HTERT RPE-1 (cell line): Measurements from ENCODE around the gene CERS1.
"Not testable (repeated sequence)": the region's sequence is repeated elsewhere in the genome, so short reads cannot be mapped to it uniquely, and the experiment has no call there.

ENCODE experiments used
- in situ Hi-C: fragments of 300-500 bp; cut with MboI; formaldehyde crosslinking; loops from 4 replicates; pipeline ENCODE4 v1.14.3; 2020; ENCODE audit warnings: low sequenced_read_pairs

The CERS1 gene

GRCh38 chr19:18919086-18919899, 23.3 kb upstream of the CERS1 start, which contains the start of the genes COPE and DDX49:
Gene COPE, minus strand, starts transcription at chr19:18919387. Its CDS starts 39 bp downstream, at chr19:18919348.
Gene DDX49, plus strand, starts transcription at chr19:18919715. Its CDS starts 27 bp downstream, at chr19:18919742.
- in situ Hi-C loops, result no loop called here

- in situ Hi-C loops, result not testable (repeated sequence)
These were observed 21.6 kb upstream of the CERS1 start for GRCh38 chr19:18917593-18917992.

- in situ Hi-C loops, result no loop called here
These were observed 19.7 kb upstream of the CERS1 start for GRCh38 chr19:18915639-18916038.

GRCh38 chr19:18913466-18913865, 17.5 kb upstream of the CERS1 start:
- in situ Hi-C loops, result no loop called here

DNA sequence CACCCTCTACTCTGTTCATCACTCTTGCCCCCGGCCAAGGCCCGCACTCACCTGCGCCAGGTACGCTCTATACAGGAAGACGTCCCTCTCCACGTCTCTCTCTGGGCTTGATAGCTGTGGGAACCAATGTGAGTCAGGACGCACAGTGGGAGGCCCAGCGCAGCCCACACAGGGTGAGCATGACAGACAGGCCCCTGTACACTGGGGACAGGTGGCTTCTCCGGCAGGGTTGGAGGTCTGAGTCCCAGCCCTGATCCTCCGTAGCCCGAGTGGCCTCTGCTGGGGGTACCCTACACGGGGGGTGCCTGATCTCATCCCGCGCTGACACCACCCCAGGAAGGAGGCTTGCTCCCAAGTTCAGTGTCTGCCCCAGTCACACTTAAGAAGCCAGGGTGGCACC, 17.0 kb upstream of the CERS1 start:
- in situ Hi-C loops, result no loop called here

DNA sequence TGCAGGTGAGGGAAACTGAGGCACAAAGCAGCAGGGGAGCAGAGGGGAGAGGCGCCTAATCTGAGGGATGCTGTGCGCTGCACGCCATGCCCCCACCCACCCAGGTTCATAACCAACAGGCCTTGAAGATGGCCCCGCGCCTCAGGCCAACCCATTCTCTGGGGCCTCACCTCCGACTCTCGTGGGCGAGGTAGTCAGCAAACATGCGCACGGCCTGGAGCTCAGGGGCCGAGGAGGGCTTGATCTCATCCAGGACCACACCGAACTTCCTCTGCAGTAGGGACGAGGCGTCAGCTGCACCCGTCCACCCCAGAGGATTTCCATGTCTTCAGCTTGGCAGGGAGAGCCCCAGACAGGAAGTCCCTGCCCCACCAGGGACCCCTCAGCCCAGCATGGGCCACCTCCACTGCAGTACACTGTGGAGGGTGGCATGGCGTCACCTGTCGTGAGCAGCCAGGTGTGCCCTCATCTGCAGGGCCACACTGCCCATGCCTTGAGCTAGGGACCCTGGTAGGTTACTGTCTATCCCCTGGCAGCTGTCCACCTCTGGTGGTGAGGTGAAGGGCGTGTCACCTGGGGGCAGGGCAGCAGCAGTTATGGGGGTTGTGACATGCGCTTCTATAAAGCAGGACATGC, 15.0 kb upstream of the CERS1 start:
- in situ Hi-C loops, result no loop called here

DNA sequence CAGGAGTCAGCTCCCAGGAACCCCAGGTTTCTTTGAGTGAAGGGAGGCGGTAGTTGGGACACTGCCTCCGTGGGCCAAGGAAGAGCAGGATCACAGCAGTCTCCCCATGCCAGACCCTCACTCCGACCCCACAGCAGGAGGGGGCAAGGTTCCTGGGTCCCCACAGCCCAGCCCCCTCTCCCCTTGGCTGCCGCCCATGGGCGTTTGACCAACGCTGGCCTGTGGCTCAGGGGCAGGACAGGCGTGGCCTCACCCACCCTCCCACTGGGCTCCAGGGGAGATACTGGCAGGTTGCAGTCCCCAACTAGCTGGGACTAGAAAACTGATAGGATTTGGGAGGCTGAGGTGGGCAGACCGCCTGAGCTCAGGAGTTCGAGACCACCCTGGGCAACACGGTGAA, 14.1 kb upstream of the CERS1 start:
- in situ Hi-C loops, result no loop called here

- in situ Hi-C loops, result no loop called here
These were observed 13.1 kb upstream of the CERS1 start for GRCh38 chr19:18908917-18909619.

DNA sequence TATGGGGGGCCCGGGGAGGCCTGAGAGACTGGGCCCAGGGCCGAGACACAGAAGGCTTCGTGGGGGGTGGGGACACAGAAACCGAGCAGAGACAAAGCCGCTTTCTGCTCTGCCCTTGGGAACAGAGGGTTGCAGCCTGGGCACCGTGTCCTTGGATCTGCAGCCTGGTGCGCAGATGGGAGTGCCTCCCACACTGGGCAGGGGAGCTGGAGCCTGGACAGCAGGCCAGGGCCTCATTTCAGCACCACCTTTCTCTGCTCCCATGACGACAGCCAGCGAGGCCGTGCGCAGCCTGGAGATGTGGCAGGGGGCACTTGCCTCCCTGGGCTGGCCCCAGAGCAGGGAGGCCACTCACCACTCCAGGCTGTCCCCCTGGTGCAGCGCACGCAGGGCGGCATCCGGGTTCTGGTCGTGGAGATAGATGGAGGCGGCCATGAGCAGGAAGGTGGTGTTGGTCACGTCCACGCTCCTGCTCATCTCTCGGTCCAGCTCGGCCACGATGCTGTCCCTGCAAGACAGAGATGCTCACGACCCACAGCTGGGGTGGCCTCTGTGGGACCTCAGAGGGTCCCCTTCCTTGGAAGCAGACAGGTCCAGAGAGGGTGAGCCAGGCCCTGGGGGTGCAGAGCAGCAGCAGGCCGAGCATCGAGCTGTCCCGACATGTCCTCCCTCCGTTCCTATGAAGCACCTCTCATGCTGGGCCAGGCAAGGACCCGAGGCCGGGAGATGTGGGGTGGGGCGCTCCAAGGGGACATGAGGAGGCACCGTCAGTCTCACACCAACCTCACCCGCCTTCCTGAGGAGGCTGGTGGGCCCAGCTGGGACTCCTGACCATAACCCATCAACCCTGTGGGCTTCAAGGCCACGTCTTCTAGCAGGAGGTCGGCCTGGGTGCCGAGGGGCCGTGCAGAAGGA, 10.9 kb upstream of the CERS1 start:
- in situ Hi-C loops, result no loop called here

- in situ Hi-C loops, result no loop called here
These were observed 9.7 kb upstream of the CERS1 start for GRCh38 chr19:18905513-18906236.

GRCh38 chr19:18905058-18905456, 9.1 kb upstream of the CERS1 start:
- in situ Hi-C loops, result no loop called here

GRCh38 chr19:18904334-18905057, 8.5 kb upstream of the CERS1 start:
- in situ Hi-C loops, result no loop called here

DNA sequence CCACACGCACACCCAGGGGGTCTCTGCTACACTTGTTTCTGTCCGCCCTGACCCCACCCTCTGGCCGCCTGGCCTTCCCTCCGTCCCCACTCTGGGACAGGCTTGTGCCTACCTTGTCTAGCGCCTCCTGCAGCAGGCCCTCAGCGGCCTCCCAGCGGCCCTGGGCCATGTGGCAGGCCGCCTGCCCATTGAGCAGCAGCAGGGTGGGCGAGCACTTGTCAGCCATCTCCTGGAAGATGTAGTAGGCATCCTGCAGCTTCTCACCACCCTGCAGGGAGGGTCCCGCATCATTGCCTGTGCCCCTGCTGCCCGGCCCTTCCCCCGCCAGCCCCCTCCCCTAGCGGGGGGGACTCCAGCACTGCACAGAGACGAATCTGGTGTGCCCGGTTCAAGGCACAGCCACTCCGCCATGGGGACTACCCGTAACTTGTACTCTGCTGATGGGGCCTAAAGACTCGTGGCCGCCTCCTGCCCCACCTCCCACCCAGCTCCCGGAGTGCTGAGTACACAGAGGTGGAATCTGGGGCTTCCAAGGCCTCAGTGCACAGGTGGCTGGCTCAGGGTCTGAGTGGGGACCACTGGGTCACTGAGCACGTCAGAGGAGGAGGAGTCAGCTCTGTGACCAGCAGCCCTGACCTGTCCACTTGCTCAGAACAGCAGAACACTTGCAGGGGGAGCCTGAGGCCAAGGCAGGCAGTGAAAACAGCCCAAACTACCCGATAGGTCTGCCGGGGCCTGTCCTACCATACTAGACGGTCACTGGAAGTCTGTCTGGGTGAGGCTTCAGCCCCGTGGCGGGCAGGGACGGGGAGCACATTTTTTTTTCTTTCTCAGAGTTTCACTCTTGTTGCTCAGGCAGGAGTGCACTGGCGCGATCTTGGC, 7.4 kb upstream of the CERS1 start:
- in situ Hi-C loops, result no loop called here

DNA sequence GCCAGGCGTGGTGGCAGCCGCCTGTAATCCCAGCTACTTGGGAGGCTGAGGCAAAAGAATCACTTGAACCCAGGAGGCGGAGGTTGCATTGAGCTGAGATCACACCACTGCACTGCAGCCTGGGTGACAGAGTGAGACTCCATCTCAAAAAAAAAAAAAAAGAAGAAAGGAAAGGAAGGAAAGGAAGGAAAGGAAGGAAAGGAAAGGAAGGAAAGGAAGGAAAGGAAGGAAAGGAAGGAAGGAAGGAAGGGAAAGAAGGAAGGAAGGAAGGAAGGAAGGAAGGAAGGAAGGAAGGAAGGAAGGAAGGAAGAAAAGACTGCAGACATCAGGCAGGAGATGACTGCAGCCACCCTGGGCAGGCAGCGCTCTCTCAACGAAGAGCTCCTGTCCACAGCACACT, 6.6 kb upstream of the CERS1 start:
- in situ Hi-C loops, result not testable (repeated sequence)

- in situ Hi-C loops, result no loop called here
These were observed 5.5 kb upstream of the CERS1 start for GRCh38 chr19:18901491-18901890.

GRCh38 chr19:18900700-18901481, 4.9 kb upstream of the CERS1 start:
- in situ Hi-C loops, result no loop called here
